ENCODE results near the gene CNRIP1. TPM values are rescaled to one million over a fixed set of nuclear protein-coding genes. Genes with fewer than 3 reads are reported as not detected.
"Not testable (repeated sequence)": the region's sequence is repeated elsewhere in the genome, so short reads cannot be mapped to it uniquely, and the experiment has no call there.

CNRIP1 gene
- total RNA-seq, 1 donor from 2014 or later: 31.6 TPM

DNA sequence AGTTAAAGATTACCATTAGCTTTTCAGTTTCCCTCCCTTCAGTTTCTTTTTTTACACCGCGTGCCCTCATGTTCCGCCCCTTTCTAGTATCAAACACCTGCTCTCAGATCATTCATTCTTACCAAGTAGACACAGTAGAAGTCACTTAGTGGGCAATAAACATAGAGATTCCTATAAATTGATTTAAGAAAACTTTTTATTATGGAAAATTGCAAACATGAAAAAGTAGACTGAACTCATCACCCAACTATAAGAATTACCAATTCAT is 21.2 kb upstream of the CNRIP1 start:
- no peak for DNase-seq (ENCODE audit: low spot score)

DNA sequence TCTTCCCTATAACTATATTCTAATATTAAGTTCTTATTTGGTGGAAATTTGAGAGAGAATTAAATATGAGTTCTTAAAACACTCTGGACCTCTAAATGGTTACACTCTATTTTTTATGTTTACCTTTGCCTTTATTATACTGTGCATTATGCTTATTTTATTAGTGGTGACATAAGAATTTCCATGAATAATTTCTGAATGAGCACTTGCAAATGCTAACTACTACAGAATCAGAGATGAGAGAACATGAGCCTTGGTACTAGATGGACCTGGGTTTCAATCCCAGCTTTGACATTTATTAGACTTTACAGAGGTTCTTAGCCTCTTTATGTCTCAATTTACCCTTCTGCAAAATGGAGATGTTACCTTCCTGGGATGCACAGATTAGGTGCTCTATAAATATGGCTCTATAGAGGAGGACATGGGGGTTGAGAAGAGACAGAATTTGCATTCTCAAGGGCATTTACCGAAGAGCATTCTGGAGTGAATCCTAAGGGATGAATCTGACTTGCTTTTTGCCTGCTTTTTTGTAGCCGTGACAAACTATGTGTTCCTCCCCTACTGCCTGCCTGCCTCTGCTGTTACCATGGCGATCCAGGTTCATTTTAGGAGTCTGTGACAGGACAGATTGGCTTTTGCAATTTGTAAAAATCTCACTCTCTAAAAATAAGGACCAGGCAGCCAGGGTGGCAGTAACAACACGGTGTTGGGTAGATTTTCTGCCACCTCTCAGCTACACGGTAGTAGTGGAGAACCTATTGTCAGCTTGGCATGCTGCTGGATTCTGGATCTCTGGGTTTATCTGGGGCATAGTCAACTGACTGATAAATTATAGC is 20.7 kb upstream of the CNRIP1 start:
- DNase-seq (ENCODE audit: low spot score): no peak

DNA sequence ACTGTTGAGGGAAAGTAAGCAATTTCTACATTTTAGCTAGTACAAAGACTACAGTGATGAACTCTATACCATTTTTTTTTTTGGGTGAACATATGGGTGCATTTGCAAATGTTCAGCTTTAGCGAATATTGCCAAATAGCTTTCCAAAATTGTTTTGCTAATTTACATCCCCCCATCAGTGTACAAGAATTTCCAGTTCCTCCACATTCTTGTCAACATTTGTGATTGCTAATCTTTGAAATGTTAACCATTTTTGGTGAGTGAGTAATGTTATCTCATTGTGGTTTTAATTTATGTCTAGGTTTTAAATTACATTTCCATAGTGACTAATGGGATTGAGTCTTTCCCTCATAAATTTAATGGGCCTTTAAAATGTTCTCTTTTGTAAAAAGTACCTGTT is 16.4 kb upstream of the CNRIP1 start:
- no peak for DNase-seq (ENCODE audit: low spot score)

DNA sequence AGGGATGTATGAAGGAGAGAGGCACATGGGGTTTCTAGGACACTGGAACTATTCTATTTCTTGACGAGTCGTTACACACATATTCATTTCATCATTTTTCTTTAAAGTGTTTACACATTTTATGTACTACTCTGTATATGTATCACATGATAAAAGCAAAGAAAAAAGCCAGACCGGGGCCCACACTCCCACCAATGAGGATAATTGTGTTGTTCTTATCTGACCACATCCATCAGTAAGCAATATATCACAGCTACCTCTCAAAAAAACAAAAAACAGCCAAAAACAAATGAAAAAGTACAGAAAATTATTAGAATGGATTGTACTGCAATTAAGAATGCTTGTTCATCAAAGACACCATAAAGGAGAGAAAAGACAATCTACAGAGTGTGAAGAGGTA is 14.2 kb upstream of the CNRIP1 start:
- DNase-seq (ENCODE audit: low spot score): no peak

DNA sequence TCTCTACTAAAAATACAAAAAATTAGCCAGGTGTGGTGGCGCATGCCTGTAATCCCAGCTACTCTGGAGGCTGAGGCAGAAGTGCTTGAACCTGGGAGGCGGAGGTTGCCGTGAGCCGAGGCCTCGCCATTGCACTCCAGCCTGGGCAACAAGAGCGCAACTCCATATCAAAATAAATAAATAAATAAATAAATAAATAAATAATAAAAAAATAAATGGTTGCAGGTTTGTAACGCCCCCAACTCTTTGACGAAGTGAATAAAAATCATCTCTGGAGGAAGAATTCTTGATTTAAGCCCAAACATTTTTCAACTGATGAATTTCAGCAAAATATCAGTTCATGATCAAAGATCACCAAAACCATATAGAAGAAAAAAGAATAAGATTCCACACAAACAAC is 13.3 kb upstream of the CNRIP1 start:
- DNase-seq (ENCODE audit: low spot score): no peak

DNA sequence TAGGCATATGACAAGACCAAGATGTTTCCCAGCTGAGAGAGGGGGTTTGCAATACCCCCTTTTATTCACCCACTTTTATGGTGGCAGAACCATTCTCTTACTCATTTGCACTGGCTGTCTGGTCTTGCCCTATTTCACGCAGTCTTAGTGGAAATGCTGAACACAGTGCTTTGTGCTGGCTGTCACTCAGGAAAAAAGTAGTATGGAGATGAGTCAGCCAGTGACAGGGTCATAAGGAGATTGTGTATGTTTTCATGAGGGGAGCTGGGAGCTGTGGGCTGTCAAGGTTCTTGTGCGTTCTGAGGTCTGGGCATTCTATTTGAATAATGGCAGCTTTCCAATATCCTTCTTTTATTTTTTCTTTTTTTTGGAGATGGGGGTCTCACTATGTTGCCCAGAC is 10.9 kb upstream of the CNRIP1 start:
- no peak for DNase-seq (ENCODE audit: low spot score)

DNA sequence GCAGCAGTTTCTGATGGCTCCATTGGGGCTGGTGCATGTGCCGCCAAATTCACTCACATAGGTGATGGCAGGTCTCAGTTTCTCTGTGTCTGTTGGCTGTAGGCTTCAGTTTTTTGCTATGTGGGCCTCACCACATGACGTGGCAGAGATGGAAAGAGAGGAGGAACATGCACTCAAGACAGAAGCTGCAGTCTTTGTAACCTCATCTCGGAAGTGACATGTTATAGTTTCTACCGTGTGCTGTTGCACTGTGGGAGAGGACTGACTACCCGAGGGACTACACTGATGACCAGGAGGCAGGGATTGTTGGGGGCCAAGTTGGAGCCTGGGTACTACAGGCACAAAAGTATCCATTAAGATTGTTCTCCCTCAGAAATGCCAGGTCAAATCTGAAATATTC is 9.2 kb upstream of the CNRIP1 start:
- DNase-seq (ENCODE audit: low spot score): no peak

DNA sequence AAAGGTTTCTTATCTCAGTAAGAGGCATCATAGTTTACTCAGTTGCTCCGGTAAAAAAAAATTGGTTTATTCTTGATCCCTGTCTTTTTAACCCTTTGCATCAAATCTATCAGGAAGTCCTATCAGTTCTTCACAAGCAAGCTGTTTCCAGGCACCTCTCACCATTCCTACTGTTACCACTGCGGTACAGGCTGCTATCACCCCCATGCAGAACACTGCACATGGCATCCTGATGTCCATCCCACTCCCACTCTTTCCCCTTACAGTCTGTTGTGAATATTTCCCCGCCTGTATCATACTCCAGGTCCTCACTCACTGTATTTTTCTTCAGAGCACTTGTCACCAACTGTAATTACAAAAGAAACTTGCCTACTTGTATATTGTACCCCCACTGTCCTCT is 5.3 kb upstream of the CNRIP1 start:
- no peak for DNase-seq (ENCODE audit: low spot score)

DNA sequence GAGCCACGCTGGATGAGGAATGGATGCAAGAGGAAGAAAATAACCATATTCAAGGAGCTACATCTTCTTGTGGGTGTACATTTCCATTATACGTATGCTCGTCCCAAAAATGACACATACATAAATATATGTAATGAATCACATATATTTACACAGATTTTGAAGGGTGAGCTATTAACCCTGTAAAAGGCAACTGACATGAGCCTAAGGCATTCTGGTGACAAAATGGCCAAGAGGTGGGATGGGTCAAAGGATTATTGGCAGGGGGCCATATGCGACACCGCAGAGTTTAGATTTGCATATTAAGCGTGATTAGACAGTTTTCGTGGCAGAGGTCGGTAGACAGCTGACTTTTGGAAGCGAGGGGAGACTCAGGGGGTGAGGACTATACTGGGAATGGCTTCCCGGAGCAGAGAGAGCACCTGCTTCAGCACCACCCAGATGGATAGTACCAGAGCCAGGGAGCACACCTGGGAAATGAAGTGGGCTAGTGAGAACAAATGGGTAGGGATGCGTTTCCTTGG is 431 bp upstream of the CNRIP1 start:
- no peak for DNase-seq (ENCODE audit: low spot score)

DNA sequence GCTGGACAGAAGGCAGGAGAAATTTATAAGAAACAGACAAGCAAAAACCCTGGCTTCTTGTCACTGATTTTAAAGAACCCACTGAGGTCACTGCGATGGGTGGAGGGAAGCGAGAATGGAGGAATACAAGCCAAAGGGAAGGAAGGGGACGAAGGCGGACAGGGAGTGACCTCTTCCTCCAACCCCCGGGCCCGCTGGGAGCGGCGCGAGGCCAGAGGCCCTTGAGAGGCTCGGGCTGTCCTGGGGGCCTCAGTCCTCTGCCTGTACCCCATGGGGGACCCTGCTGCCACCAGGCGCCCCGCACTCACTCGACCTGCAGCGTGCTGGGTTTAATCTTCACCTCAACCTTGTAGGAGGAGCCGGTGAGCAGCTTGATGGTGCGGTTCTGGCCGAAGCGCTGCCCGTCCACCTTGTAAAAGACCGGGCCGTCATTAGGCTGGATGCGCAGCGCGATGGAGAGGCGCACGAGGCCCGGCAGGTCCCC is 793 bp downstream of the CNRIP1 start:
- DNase-seq (ENCODE audit: low spot score): no peak

DNA sequence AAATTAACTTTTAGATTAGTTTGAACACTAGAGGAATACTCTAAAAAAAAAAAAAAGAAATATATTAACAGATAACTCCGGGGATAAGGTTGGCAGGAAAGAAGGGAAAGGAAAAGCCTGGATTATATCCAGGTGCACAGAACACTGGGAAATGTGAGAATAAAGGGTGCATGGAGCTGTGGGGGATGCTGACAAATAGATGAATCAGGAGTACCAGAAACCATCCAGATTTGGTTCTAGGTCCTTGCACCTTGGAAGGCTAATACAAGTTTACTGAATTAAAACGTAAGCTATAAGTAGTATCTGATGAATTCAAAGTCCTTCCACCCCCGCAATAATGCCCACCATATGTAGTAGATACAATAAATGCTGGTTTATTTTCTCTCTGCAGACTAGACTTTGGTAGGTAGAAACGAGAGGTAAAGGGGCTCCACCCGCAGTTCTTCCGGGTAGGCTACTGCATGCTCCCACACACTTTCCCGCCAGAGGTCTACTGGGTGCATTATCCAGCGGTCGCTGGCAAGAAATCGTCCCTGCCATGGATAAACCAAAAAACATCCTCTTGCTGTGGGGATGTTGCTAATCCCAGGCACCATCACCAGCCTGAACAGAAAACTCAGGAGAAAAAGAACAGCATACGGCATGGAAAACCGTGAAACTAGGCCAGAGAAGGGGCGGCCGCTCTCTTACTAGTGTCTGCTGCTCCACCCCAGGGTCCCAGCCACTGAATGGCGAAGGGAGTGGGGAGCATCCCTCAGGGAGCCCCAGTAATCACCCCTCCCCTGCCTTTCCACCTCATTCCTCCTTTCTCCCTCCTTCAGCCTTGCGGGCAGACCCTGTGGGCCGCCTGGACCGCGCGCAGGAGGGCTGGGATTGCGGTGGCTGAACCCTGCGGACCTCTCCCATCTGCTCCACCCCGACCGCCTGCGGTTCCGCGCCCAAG is 1.5 kb downstream of the CNRIP1 start:
- no peak for DNase-seq (ENCODE audit: low spot score)

DNA sequence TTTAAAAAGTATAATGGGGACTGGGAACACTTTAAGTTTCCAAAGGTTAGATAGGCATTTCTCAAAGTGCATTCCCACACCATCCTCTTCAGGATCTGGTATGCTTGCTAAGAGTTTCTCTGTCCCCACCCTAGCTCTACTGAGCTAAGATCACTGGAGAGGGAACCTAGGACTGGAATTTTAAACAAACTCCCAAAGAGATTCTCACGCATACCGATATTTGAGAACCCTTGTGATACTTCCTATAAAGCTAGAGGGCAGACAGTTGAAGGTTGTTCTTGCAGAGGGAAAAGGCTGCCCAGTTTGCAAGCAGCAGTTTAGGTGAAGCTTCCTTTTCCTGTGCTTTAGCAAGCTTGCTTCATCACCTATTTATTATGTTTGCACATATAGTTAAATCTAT is 3.6 kb downstream of the CNRIP1 start:
- no peak for DNase-seq (ENCODE audit: low spot score)

DNA sequence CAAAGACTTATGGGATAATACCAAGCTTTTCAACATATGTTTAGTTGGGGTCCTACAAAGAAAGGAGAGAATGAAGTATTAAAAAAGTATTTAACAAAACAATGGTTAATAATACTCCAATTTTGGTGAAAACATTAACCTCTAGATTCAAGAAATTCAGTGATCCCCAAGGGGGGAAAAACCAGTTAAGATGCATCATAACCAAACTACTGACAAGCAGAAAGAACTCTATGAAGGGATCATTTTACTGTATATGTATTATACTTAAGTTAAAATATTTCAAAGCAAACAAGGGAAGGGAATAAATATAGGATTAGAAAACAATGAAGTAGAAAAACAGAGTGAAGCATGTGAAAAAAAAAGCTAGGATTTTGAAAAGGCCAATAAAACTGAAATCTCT is 8.7 kb downstream of the CNRIP1 start:
- no peak for DNase-seq (ENCODE audit: low spot score)

DNA sequence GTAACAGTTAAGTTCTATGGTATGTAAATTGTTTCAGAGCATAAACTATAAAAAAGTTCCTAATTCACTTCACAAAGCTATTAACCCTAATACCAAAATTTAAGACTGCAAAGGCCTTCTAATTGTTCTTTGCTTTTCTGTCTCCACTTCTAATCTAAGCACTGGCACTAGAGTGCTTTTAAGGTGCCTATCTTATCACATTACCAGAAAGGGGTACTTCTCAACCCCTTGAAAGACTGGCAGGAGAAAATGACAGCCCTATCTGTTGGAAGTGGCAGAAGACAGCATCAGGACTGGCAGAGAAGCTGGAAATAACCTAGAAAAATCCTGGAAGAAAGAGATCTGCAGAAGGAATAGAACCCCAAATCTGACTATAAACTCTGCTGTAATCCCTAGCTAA is 10.3 kb downstream of the CNRIP1 start:
- no peak for DNase-seq (ENCODE audit: low spot score)

DNA sequence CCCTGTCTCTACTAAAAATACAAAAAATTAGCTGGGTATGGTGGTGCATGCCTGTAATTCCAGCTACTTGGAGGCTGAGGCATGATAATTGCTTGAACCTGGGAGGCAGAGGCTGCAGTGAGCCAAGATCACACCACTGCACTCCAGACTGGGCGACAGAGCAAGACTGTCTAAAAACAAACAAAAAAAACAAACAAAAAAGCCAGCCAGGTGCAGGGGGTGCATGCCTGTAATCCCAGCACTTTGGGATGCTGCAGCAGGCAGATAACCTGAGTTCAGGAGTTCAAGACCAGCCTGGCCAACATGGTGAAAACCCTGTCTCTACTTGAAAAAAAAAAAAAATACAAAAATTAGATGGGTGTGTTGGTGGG is 15.9 kb downstream of the CNRIP1 start:
- DNase-seq (ENCODE audit: low spot score): not testable (repeated sequence)

DNA sequence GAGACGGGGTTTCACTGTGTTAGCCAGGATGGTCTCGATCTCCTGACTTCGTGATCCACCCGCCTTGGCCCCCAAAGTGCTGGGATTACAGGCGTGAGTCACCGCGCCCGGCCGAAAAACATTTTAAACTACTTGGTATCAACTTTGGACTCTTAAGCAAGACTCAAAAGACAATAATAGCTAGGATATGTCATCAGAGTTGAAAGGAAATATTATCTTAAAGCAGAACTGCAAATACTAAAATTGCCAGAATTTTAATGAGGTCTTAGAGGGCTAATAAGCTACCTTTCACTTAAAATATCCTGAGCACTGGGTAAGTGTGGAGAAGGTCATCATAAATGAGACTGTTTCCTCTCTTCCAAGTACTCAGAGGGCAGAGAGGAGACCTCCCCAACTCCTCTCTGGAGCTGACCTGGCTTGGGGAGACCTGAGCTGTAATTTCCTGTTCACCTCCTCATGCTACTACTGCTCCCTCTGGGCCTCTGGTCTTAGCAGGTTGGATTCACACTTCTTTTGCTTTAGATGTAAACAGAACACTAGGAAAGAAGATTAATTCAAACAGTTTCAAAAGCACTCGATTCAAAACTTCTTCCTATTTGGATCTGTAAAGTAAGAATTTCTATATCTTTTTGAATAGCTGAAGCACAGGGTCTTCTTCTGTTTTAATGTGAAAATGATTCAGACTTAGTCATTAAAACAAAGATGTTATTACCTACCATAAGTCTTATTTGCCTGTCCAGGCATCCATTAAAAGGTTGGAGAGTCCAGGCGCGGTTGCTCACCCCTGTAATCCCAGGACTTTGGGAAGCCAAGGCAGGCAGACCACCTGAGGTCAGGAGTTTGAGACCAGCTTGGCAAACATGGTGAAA is 16.5 kb downstream of the CNRIP1 start:
- DNase-seq (ENCODE audit: low spot score): no peak

DNA sequence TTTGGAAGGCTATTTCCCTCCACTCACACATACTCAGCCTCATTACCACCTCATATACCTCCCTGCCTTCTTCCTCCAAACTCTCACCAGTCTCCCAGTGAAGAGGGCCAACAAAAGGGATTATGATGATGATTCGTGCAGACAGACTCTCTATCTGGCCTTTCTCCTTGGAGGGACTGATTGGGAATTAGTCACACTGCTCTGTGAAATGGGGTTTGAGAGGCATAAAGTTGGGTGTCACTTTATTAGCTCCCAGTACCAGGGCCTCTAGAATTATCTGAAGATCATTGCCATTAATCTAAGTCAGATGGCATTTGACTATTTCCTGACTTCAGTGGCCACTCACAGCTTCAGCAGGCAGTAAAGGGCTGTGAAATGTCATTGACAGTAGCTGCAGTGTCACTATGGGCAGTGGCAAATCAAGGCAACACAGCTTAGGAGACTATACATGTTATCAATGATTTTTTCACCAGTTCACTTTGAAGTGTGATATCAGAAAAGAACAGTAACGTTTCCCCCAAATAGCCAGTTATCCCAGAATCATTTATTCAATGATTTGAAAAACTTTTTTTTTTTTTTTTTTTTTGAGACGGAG is 17.4 kb downstream of the CNRIP1 start:
- DNase-seq (ENCODE audit: low spot score): no peak

DNA sequence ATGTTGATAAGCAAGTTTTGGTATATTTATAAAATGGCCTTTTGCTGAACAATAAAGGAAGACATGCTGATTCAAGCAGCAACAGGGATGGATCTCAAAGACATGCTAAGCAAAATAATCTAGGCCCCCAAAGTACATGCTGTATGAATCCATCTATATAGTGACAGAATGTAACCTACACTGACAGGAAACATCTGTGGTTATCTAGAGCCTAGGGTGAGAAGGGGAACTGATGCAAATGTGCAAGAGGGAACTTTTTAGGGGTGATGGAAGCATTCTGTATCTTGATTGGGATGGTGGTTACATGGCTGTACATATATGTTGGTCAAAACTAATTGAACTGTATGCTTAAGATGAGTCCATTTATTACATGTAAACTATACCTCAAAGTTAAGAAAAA is 24.2 kb downstream of the CNRIP1 start:
- no peak for DNase-seq (ENCODE audit: low spot score)

DNA sequence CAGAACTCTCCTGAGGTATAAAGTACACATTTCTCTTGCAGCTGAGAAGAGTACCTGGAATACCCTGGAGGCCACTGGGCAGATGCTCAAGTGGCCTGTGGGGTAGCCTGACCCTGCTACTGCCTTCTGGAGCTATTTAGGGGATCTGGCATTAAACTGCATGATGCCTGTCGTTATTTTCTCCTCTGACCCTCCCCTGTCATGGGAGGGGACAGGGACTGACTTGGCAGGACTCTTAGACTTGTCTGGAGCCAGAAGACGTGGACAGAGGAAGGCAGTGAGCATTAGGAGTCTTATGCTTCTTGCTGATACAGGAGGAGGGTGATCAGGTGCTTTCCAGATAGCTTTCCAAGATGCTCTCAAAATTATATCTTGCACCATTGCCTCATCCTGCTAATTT is 24.8 kb downstream of the CNRIP1 start:
- no peak for DNase-seq (ENCODE audit: low spot score)

DNA sequence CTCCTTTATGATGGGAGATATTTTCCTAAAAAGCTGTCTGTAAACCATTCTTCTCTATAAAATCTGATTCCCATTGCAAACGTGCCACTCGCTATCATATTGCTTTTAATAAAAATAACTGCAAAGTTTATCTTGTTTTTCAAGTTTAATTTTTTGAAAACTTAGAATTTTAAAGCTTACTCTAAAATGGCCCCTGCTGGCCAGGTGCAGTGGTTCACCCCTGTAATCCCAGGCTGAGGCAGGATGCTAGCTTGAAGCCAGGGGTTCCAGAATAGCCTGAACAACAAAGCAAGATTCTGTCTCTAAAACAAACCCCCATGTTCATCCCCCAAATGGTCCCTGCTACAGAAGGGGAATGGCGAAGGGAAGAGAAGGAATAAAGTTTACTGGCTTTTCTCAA is 25.6 kb downstream of the CNRIP1 start:
- DNase-seq (ENCODE audit: low spot score): no peak

DNA sequence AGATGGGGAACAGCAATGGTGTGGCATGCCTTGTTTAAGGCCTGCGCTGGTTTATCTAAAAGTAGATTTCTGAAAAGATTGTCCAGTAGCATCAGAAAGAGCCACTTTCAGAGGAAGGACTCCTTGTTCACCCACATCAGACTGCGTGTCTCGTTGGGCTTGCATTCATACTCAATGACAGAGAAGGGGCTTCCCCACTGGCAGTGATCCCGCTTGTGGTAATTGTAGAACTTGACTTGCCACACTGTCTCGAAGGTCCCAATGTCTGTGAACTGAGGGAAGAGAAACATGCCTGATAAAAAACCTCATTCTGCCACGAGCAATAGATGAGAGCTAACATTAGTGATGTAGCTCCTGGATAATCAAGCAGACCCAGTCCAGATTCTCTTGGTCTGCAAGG is 26.0 kb downstream of the CNRIP1 start:
- no peak for DNase-seq (ENCODE audit: low spot score)
